ENCODE measurements around the gene MAP7.

DNA sequence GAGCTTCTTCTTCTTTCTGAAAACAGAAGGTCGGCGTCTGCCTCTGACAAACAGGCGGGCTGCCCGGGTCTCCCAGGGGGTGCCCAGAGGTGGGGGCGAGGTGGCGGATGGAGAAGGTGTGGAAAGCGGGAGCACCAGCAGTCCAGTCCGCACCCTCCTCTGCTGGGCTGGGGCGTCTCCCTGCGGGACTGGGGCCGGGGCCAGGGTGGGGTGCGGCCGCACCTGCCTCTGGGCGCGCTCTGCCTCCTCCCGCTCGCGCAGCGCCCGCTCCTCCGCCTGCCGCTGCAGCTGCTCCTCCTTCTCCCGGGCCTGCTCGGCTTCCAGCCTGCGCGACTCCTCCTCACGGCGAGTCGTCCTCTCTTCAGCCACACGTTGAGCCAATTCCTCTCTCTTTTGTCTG is 189.4 kb downstream of the MAP7 start:
- TF ChIP-seq MYC (IDR thresholded peaks at IDR 0.05; ENCODE audit: low read depth, low read length) (no peak), POLR2AphosphoS5 (IDR thresholded peaks at IDR 0.05; ENCODE audit: insufficient read depth, low read depth, low read length) (no peak), JUN (IDR thresholded peaks at IDR 0.05; ENCODE audit: borderline replicate concordance, insufficient read depth, insufficient read length, low read depth) (no peak), POLR2A (IDR thresholded peaks at IDR 0.05; ENCODE audit: low read depth, low read length) (no peak), EZH2 (IDR thresholded peaks at IDR 0.05; ENCODE audit: borderline replicate concordance, low read depth, low read length, severe bottlenecking) (no peak), MAX (IDR thresholded peaks at IDR 0.05; ENCODE audit: insufficient read depth, insufficient read length) (no peak)
- TF ChIP-seq, protein P1, sequence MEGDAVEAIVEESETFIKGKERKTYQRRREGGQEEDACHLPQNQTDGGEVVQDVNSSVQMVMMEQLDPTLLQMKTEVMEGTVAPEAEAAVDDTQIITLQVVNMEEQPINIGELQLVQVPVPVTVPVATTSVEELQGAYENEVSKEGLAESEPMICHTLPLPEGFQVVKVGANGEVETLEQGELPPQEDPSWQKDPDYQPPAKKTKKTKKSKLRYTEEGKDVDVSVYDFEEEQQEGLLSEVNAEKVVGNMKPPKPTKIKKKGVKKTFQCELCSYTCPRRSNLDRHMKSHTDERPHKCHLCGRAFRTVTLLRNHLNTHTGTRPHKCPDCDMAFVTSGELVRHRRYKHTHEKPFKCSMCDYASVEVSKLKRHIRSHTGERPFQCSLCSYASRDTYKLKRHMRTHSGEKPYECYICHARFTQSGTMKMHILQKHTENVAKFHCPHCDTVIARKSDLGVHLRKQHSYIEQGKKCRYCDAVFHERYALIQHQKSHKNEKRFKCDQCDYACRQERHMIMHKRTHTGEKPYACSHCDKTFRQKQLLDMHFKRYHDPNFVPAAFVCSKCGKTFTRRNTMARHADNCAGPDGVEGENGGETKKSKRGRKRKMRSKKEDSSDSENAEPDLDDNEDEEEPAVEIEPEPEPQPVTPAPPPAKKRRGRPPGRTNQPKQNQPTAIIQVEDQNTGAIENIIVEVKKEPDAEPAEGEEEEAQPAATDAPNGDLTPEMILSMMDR (IDR thresholded peaks at IDR 0.05; ENCODE audit: extremely low read depth in 1 of 2, insufficient read depth in 1 of 2, low read depth in 1 of 2, low read length in 2 of 2): no peak
